Kidney (tissue), 14 donors: Measurements from ENCODE around the gene VAT1. TPM values are rescaled to one million over a fixed set of nuclear protein-coding genes. Genes with fewer than 3 reads are reported as not detected.
"Not testable (repeated sequence)": the region's sequence is repeated elsewhere in the genome, so short reads cannot be mapped to it uniquely, and the experiment has no call there.

Experiments used
- DNase-seq, 5 donors: peaks; one replicate each; pipeline ENCODE4 v3.0.0-alpha.2; 2013 to 2020
- FAIRE-seq: peaks from 2 replicates; lab custom pipeline; 2012; peaks lifted over from hg19 to GRCh38; lab: Jason Lieb, UNC
- H3K27ac ChIP-seq, 2 donors: one replicate each; pipeline ENCODE4 v1.7.0; 2013; ENCODE audit warnings: low read depth in 2 of 2, low read length in 2 of 2, inconsistent platforms in 1 of 2
- H3K27me3 ChIP-seq: one replicate; pipeline ENCODE4 v1.7.1; 2013; ENCODE audit warnings: low read length, inconsistent platforms; ENCODE audit not compliant: control insufficient read depth, insufficient read depth
- H3K36me3 ChIP-seq, 3 donors: one replicate each; pipeline versions ENCODE4 v1.7.0 to v1.7.1; 2013; ENCODE audit warnings: low read length in 3 of 3, control low read depth in 1 of 3, inconsistent platforms in 1 of 3; ENCODE audit not compliant: insufficient read depth in 3 of 3, control insufficient read depth in 2 of 3
- H3K4me1 ChIP-seq, 3 donors: one replicate each; pipeline versions ENCODE4 v1.7.0 to v1.7.1; 2013; ENCODE audit warnings: low read length in 3 of 3, inconsistent platforms in 1 of 3, low read depth in 1 of 3; ENCODE audit not compliant: control insufficient read depth in 2 of 3, insufficient read depth in 2 of 3
- H3K4me3 ChIP-seq, 3 donors: one replicate each; pipeline versions ENCODE4 v1.7.0 to v1.8.1; 2013; ENCODE audit warnings: low read length in 3 of 3, control low read depth in 1 of 3, inconsistent platforms in 1 of 3
- H3K9ac ChIP-seq, 3 donors: one replicate each; pipeline versions ENCODE4 v1.7.0 to v1.7.1; 2013; ENCODE audit warnings: low read length in 3 of 3, control low read depth in 1 of 3, inconsistent platforms in 1 of 3
- H3K9me3 ChIP-seq, 3 donors: one replicate each; pipeline versions ENCODE4 v1.7.0 to v1.7.1; 2013; ENCODE audit warnings: low read length in 3 of 3, control low read depth in 1 of 3, inconsistent platforms in 1 of 3; ENCODE audit not compliant: control insufficient read depth in 2 of 3, insufficient read depth in 1 of 3
- intact Hi-C: fragments of 100-400 bp; cut with DNase I; formaldehyde crosslinking; loops from one replicate; pipeline ENCODE4 v1.11.1; 2022
- polyA plus RNA-seq: library from polyadenylated mRNA; stranded (reverse); fragments of 350-450 nt; fragmentation: Illumina TruSeq; extraction: RNeasy Lipid Tissue Mini Kit (QIAGEN cat#74804); gene quantifications from one replicate; pipeline ENCODE4 v1.2.3, GENCODE V29; 2014; ENCODE audit warnings: low read depth, low replicate concordance; ENCODE audit not compliant: insufficient read depth
- total RNA-seq: library from RNA; stranded (reverse); fragmentation: NEBNext Ultra II Directional; extraction: Animal tissue kit (Norgen Biotek cat#: 25700); gene quantifications from one replicate; pipeline ENCODE4 v1.2.1, GENCODE V29; 2021
- TF ChIP-seq, protein P1 (sequence below): IDR thresholded peaks from 3 replicates; pipeline ENCODE4 v1.5.1; 2012; ENCODE audit warnings: mild to moderate bottlenecking, moderate library complexity, borderline replicate concordance; ENCODE audit not compliant: insufficient read depth; ENCODE audit errors: extremely low read depth
- donor health status: control.
- donor health status: control.
- donor health status: control.
- donor health status: control.
- donor health status: control.
- donor health status: DM: yes; HTN: yes; CAD: no.
- donor health status: Normal renal cell carcinoma (clear cell type).

Gene VAT1
- total and polyA plus RNA-seq, 2 donors from 2014 or later: 119 to 133 TPM

DNA sequence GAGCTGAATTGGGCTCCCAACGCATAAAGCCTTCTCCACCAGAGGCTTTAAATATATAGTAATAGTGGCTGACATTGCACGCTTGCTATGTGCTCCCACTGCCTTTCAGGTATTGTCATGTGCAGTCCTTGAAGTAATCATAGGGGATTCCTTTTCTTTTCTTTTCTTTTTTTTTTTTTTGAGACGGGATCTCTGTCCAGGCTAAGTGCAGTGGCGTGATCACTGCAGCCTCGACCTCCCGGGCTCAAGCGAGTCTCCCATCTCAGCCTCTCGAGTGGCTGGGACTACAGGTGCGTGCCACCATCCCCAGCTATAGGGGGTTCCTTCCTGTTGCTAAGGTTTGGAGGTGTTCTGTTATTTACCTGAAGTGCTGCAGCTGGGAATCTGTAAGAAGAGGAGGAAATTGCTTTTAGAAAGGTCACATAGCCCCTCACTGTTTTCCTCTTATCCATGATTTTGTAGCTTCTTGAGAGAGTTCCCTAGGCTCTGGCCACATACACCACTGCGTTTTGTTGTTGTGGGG is 23.1 kb downstream of the VAT1 start:
- Histone ChIP-seq H3K9ac (peak overlapping the region; percentile 70 to 96 (median 94)), H3K36me3 (peaks cover 12 to 34% (median 12%) of the 10 kb centered on the region in 3 donors), H3K9me3 (no peaks in the 10 kb centered on the region), H3K27me3 (no peaks in the 10 kb centered on the region), H3K4me3 (peak overlapping the region; percentile 73 to 96 (median 79)), H3K27ac (peak overlapping the region; percentile 71 to 85), H3K4me1 (peaks cover 6 to 12% (median 12%) of the 10 kb centered on the region in 3 donors)
- TF ChIP-seq, protein P1, sequence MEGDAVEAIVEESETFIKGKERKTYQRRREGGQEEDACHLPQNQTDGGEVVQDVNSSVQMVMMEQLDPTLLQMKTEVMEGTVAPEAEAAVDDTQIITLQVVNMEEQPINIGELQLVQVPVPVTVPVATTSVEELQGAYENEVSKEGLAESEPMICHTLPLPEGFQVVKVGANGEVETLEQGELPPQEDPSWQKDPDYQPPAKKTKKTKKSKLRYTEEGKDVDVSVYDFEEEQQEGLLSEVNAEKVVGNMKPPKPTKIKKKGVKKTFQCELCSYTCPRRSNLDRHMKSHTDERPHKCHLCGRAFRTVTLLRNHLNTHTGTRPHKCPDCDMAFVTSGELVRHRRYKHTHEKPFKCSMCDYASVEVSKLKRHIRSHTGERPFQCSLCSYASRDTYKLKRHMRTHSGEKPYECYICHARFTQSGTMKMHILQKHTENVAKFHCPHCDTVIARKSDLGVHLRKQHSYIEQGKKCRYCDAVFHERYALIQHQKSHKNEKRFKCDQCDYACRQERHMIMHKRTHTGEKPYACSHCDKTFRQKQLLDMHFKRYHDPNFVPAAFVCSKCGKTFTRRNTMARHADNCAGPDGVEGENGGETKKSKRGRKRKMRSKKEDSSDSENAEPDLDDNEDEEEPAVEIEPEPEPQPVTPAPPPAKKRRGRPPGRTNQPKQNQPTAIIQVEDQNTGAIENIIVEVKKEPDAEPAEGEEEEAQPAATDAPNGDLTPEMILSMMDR: no peak
- no peak for DNase-seq
- intact Hi-C loops: no loop called here
- FAIRE-seq: no peak

GRCh38 chr17:42997984-42998938 is 23.9 kb downstream of the VAT1 start, which contains the start of gene RPL27:
RPL27 (plus strand) TSS chr17:42998419; CDS start chr17:42998751, 332 bp downstream.
- TF ChIP-seq, protein P1: peak; percentile 91
- no peaks in the 10 kb centered on the region for H3K27me3 ChIP-seq
- H3K36me3 ChIP-seq: peaks cover 6 to 34% (median 9%) of the 10 kb centered on the region in 3 donors
- no peaks in the 10 kb centered on the region for H3K9me3 ChIP-seq
- intact Hi-C loops: no loop called here
- FAIRE-seq (peak; percentile 98), DNase-seq (peak; percentile 99 to 100 (median 99))
- peak within 1 kb of the TSS; percentile 73 to 96 (median 79) for H3K4me3 ChIP-seq
- peaks cover 6 to 12% (median 12%) of the 10 kb centered on the region in 3 donors for H3K4me1 ChIP-seq
- H3K9ac ChIP-seq: peak within 1 kb of the TSS; percentile 70 to 96 (median 94)
- peak within 1 kb of the TSS; percentile 71 to 85 for H3K27ac ChIP-seq

GRCh38 chr17:42997390-42997983 is 24.7 kb downstream of the VAT1 start:
- Histone ChIP-seq H3K9me3 (no peaks in the 10 kb centered on the region), H3K4me3 (peak overlapping the region; percentile 35 to 73 (median 52)), H3K4me1 (peaks cover 6 to 12% (median 12%) of the 10 kb centered on the region in 3 donors), H3K27ac (peak overlapping the region in 1 of 2 donors; percentile 49), H3K9ac (peak overlapping the region; percentile 17 to 64 (median 34)), H3K27me3 (no peaks in the 10 kb centered on the region), H3K36me3 (peaks cover 10 to 29% (median 11%) of the 10 kb centered on the region in 3 donors)
- TF ChIP-seq, protein P1: no peak
- DNase-seq (no peak), FAIRE-seq (no peak)
- intact Hi-C loops: no loop called here

DNA sequence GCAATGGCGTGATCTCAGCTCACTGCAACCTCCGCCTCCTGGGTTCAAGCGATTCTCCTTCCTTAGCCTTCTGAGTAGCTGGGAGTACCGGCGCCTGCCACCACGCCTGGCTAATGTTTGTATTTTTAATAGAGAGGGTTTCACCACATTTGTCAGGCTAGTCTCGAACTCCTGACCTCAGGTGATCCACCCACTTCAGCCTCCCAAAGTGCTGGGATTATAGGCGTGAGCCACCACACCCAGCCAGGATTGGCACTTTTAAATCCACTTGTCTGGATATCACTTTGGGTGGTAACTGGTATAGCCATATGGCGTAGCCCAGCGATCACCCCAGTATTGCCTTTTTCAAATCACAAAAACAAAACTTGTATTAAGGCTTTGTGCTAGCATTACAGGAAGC is 28.3 kb downstream of the VAT1 start:
- DNase-seq, H3K27me3 ChIP-seq, H3K4me1 ChIP-seq, intact Hi-C loops, H3K4me3 ChIP-seq, H3K9ac ChIP-seq, H3K27ac ChIP-seq, H3K9me3 ChIP-seq, FAIRE-seq: not testable (repeated sequence)
- H3K36me3 ChIP-seq: peaks cover 7 to 33% (median 29%) of the 10 kb centered on the region in 3 donors
